Dermis blood vessel endothelial cell (primary cell): ENCODE results near the gene TMC7. TPM values are rescaled to one million over a fixed set of nuclear protein-coding genes. Genes with fewer than 3 reads are reported as not detected.

Experiments
- DNase-seq: peaks from one replicate; pipeline ENCODE4 v3.0.0; 2010
- total RNA-seq: library from RNA; depleted of rRNA; stranded (reverse); fragments of >200 nt; gene quantifications from 2 replicates; pipeline ENCODE4 v1.2.3, GENCODE V29; 2014

TMC7 gene
- total RNA-seq, 1 donor from 2014 or later: 6.5 TPM

GRCh38 chr16:19092653-19093410 lies 109.1 kb downstream of the TMC7 start:
- no peak for DNase-seq

DNA sequence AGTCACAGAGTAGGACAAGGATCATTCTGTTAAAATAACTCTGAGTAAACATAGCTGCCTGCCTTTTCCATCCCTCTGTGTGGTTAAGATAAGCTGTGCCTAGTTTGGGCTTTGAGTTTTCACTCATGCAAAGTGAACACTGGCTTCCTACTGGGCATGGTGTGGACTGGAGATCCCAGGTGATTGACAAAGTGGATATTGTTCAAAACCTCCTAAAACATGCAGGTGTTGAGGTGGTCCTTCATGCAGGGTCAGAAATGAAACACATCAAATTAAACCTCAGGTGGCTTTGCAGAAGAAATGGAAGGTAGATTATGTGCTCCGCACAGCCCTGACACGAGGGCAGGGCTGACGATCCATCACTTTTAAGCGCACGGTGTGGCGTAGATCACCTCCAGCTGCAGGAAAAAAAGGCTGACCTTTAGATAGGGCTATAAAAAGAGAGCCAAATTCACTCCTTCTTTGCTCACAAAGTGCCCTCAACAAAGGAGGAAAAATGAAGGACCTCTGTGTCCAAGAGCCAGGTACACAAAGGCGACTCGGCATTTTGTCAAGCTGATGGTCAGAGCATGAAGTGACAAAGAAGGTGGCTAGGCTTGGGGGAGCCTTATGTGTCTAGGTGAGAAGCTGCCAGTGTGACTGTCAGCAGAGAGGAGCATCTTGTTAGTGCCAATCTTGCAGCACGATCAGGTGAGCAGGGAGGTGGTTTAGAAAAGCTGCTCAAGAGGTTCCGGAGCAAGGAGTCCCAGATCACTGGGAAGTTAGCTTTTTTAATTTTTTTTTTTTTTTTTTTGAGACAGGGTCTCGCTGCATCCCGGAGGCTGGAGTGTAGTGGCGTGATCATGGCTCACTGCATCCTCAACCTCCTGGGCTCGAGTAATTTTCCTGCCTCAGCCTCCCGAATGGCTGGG lies 110.2 kb downstream of the TMC7 start:
- no peak for DNase-seq

GRCh38 chr16:19094542-19095365 lies 111.0 kb downstream of the TMC7 start:
- DNase-seq: peak; percentile 21

- DNase-seq: peak; percentile 39
Measured at GRCh38 chr16:19095654-19096053, 111.9 kb downstream of the TMC7 start.

DNA sequence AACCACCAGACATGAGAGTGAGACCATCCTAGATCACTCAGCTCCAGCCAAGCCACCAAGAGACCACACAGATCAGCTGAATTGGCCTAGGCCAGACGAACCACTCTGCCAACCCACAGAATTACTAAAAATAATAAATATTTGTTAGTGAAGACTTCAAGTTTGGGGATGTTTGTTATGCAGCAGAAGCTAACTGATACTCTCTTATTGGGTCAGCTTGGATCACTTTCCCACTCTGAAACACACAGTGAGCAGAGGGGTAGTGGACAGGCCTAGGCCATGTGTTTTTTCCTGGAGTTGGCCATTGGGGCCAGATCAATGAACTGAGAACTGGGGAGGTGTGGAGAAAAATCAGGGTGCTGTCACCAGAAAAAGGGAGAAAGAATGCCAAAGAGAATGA lies 114.4 kb downstream of the TMC7 start:
- no peak for DNase-seq

DNA sequence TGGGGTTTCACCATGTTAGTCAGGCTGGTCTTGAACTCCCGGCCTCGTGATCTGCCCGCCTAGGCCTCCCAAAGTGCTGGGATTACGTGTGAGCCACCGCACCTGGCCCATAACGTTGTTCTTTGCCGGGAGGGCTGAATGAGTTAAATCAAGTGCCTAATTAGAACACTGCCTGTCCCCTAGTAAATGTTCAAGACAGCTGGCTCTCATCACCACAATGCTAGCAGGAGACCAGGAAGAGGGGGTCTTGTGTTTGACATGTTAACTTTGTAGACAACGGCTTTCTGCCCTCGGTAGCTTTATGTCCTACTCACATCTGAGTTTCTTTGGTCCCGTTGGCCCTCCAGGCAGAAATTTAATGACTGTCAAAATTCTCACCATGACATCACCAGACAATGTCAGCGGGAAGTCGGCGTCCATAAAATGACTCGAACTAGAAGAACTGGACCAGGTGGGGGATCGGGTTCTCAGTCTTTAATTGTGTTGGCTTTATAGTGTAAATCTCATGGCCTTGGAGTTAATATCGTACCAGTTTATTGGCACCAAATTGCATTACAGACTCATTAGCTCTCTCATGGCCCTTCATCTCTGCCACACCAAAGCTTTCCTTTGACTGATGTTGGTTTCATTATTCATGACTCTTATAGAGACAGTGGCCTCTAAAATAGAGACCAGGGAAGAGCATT lies 118.6 kb downstream of the TMC7 start:
- DNase-seq: no peak

- DNase-seq: no peak
Measured at GRCh38 chr16:19104607-19105006, 120.9 kb downstream of the TMC7 start.

- DNase-seq: no peak
Measured at GRCh38 chr16:19105131-19105530, 121.4 kb downstream of the TMC7 start.

DNA sequence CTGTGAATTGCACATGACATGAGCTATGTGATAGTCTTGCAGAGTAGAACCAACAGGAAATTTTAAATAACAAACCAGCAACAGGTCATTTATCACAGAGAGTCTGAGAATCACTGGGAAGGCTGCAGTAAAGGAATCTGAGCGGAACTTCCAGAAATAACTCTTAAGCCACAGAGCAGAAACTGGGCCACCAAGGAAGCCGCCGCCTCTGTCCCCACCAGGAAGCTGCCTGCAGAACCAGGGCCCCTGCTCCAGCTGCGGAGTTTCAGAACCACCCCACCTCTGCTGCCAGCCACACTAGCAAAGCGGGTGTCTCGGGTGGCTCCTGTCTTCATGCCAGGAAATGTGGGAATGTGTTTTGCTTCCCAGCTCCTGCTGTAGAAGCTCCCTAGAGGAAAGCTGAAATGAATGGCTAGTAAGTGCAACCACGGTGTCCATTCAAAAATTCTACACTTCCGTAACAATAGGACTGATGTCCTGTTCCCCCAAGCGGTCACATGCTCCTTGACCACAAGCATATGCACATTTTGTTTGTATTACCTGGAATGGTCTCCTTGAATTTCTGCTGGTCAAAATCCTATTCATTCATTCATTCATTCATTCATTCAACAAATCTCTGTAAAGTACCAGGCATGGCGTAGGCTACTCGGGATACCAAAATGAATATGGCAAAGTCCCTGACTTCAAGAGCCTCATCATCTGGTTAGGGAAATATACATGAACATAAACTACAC lies 122.3 kb downstream of the TMC7 start:
- no peak for DNase-seq

DNA sequence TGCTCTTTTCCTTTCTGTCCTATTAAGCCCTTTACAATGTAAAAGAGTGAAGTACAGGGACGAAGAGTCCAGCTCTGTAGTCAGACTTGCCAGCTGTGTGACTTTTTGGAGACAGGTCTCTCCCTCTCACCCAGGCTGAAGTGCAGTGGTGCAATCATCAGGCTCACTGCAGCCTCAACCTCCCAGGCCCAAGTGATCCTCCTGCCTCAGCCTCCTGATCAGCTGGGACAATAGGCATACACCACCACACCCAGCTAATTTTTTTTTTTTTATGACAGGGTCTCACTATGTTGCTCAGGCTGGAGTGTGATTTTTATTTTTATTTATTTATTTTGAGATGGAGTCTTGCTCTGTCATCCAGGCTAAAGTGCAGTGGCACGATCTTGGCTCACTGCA lies 122.9 kb downstream of the TMC7 start:
- no peak for DNase-seq

- DNase-seq: peak; percentile 68
Measured at GRCh38 chr16:19108409-19109287, 124.9 kb downstream of the TMC7 start.

DNA sequence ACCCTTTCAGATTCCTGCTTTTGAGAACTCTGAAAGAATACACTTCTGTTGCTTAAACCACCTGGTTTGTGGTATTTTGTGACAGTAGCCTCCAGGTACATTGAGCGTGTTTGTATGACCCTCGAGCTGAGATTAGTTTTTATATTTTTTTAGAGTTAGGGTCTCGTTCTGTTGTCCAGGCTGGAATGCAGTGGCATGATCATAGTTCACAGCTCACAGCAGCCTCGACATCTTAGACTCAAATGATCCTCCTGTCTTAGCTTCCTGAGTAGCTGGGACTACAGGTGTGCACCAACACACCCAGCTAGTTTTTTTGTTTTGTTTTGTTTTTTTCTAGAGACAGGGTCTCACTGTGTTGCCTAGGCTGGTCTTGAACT lies 125.5 kb downstream of the TMC7 start:
- DNase-seq: no peak

- DNase-seq: no peak
Measured at GRCh38 chr16:19110537-19111360, 127.0 kb downstream of the TMC7 start.

DNA sequence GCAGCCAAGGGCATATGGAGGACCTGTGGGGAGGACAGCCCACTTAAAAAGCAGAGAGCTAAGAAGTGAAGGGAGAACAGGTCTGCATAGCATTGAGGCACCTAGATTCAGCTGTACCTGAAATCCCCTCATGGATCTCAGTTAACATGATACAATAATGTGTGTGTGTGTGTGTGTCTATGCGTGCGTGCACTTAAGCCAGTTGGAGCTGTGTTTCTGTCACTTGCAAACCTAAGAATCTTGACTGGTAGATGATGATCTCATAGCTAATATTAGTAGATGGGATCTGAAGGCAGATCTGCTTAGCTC lies 128.3 kb downstream of the TMC7 start:
- DNase-seq: no peak

Other genes with a start within 250 kb of the TMC7 start
- 1,454 and 3,996 TPM in 2 replicates for gene RPS15A, start 193.6 kb upstream of the TMC7 start, total RNA-seq
- 795 and 1,035 TPM in 2 replicates for gene ARL6IP1, start 182.4 kb upstream of the TMC7 start, total RNA-seq
- 85.4 and 87.0 TPM in 2 replicates for gene SMG1, start 57.5 kb upstream of the TMC7 start, total RNA-seq
- 23.5 and 32.1 TPM in 2 replicates for gene COQ7, start 83.7 kb downstream of the TMC7 start, total RNA-seq
- 40.2 and 51.3 TPM in 2 replicates for gene ITPRIPL2, start 130.0 kb downstream of the TMC7 start, total RNA-seq
- gene SYT17, start 184.3 kb downstream of the TMC7 start, total RNA-seq: 2.2 and 2.9 TPM in 2 replicates